Endothelial cell of umbilical vein (primary cell): Measurements from ENCODE around the gene ZBTB7A. TPM values are rescaled to one million over a fixed set of nuclear protein-coding genes. Genes with fewer than 3 reads are reported as not detected.

Source experiments
- BruUV-seq: library from RNA; stranded (reverse); fragments of 400-500 nt; replicated peaks from 2 replicates; lab custom pipeline; 2021; lab: Mats Ljungman, UMichigan
- CTCF ChIA-PET: fragments of 300-600, 350-600 bp; sonication (Branson Sonifier 250); formaldehyde crosslinking; loops from one replicate; lab custom pipeline; 2021; ENCODE audit warnings: antibody characterized with exemption, inconsistent platforms; lab: Charles Lee
- POLR2A ChIA-PET: fragments of 300-600, 350-600 bp; sonication (Branson Sonifier 250); formaldehyde crosslinking; loops from one replicate; lab custom pipeline; 2021; ENCODE audit warnings: antibody characterized with exemption, inconsistent platforms; lab: Charles Lee
- DNase-seq: peaks from one replicate; pipeline ENCODE4 v3.0.0-alpha.2; 2011; ENCODE audit warnings: low read depth, low spot score
- FAIRE-seq: peaks from 2 replicates; lab custom pipeline; 2011; peaks lifted over from hg19 to GRCh38; lab: Jason Lieb, UNC
- H2AFZ ChIP-seq: 2 replicates; pipeline ENCODE4 v1.6.0; 2012; ENCODE audit warnings: low read depth, low read length, control low read depth, inconsistent platforms
- H3K27ac ChIP-seq: 2 replicates; pipeline ENCODE4 v1.5.1; 2011; ENCODE audit warnings: low read depth, mild to moderate bottlenecking, control low read depth, low read length, moderate library complexity; ENCODE audit not compliant: insufficient read depth
- H3K27me3 ChIP-seq, 2 experiments: 2 replicates each; pipeline versions ENCODE4 v1.6.0 to v1.6.1; 2011; ENCODE audit warnings: low read length in 2 of 2, mixed read lengths in 1 of 2; ENCODE audit not compliant: control insufficient read depth in 2 of 2, insufficient read depth in 2 of 2
- H3K36me3 ChIP-seq, 2 experiments: 2 replicates in 1 of 2; 3 replicates in 1 of 2; pipeline ENCODE4 v1.5.1; 2011; ENCODE audit warnings: low read length in 2 of 2, mild to moderate bottlenecking in 1 of 2, moderate library complexity in 1 of 2; ENCODE audit not compliant: control insufficient read depth in 2 of 2, insufficient read depth in 2 of 2; ENCODE audit errors: extremely low read depth in 1 of 2
- H3K4me1 ChIP-seq: 3 replicates; pipeline ENCODE4 v1.5.1; 2011; ENCODE audit warnings: mild to moderate bottlenecking, low read length; ENCODE audit not compliant: control insufficient read depth, insufficient read depth; ENCODE audit errors: extremely low read depth
- H3K4me2 ChIP-seq: 2 replicates; pipeline ENCODE4 v1.6.1; 2011; ENCODE audit warnings: low read length, control low read depth, mixed read lengths; ENCODE audit not compliant: insufficient read depth
- H3K4me3 ChIP-seq, 3 experiments: fragments of 200-600 bp in 1 of 3; sonication (generic), shearing (Covaris generic) in 1 of 3; replicated peaks in 1 of 3; 2 replicates each; pipeline ENCODE4 v1.5.1; 2011 to 2016; ENCODE audit warnings: control low read depth in 3 of 3, low read length in 3 of 3, mild to moderate bottlenecking in 2 of 3, inconsistent platforms in 1 of 3, low read depth in 1 of 3, moderate library complexity in 1 of 3; ENCODE audit not compliant: insufficient read depth in 1 of 3
- H3K79me2 ChIP-seq: 2 replicates; pipeline ENCODE4 v1.6.0; 2012; ENCODE audit warnings: low read length, inconsistent platforms; ENCODE audit not compliant: control insufficient read depth, insufficient read depth
- H3K9ac ChIP-seq: replicated peaks from 2 replicates; pipeline ENCODE3; 2011; ENCODE audit warnings: low read length, control low read depth; ENCODE audit not compliant: insufficient read depth; ENCODE audit errors: extremely low read depth
- H3K9me1 ChIP-seq: replicated peaks from 3 replicates; pipeline ENCODE4 v1.6.0; 2011; ENCODE audit warnings: mild to moderate bottlenecking, low read length; ENCODE audit not compliant: control insufficient read depth, insufficient read depth; ENCODE audit errors: extremely low read depth
- H3K9me3 ChIP-seq: replicated peaks from 2 replicates; pipeline ENCODE4 v1.5.1; 2012; ENCODE audit warnings: low read length, inconsistent platforms; ENCODE audit not compliant: control insufficient read depth, insufficient read depth
- H4K20me1 ChIP-seq: replicated peaks from 2 replicates; pipeline ENCODE3; 2011; ENCODE audit warnings: mild to moderate bottlenecking, low read length; ENCODE audit not compliant: control insufficient read depth, insufficient read depth; ENCODE audit errors: extremely low read depth
- EZH2 ChIP-seq: IDR thresholded peaks from 2 replicates; pipeline ENCODE4 v1.6.1; 2012; ENCODE audit warnings: borderline replicate concordance, low read depth, mild to moderate bottlenecking, moderate library complexity, low read length, inconsistent platforms; ENCODE audit not compliant: severe bottlenecking
- FOS ChIP-seq: IDR thresholded peaks from 2 replicates; pipeline ENCODE4 v1.6.1; 2011; ENCODE audit warnings: mild to moderate bottlenecking, low read length, moderate library complexity, borderline replicate concordance; ENCODE audit not compliant: insufficient read depth
- GATA2 ChIP-seq: IDR thresholded peaks from 2 replicates; pipeline ENCODE4 v1.7.0; 2011; ENCODE audit warnings: low read depth, mild to moderate bottlenecking, moderate library complexity, mixed read lengths, low read length; ENCODE audit not compliant: insufficient read length, insufficient read depth
- JUN ChIP-seq: IDR thresholded peaks from 2 replicates; pipeline ENCODE4 v1.6.1; 2011; ENCODE audit warnings: borderline replicate concordance, low read depth; ENCODE audit not compliant: insufficient read length, insufficient read depth
- MAX ChIP-seq: IDR thresholded peaks from 2 replicates; pipeline ENCODE4 v1.6.1; 2011; ENCODE audit not compliant: insufficient read depth, insufficient read length
- MYC ChIP-seq: IDR thresholded peaks from one replicate; pipeline ENCODE4 v1.6.1; 2011; ENCODE audit warnings: mild to moderate bottlenecking, low read depth, low read length
- POLR2A ChIP-seq: IDR thresholded peaks from 2 replicates; pipeline ENCODE4 v1.6.1; 2012; ENCODE audit warnings: low read depth, mild to moderate bottlenecking, control low read depth, low read length
- POLR2AphosphoS5 ChIP-seq: IDR thresholded peaks from 2 replicates; pipeline ENCODE4 v1.6.1; 2012; ENCODE audit warnings: low read depth, mild to moderate bottlenecking, control low read depth, low read length, moderate library complexity; ENCODE audit not compliant: insufficient read depth
- dilution Hi-C: fragments of 300-500 bp; cut with MboI; formaldehyde crosslinking; loops from one replicate; pipeline ENCODE4 v1.15.0; 2019; ENCODE audit warnings: low sequenced_read_pairs; ENCODE audit not compliant: extremely low pct_ligation_motif_present
- intact Hi-C: fragments of 100-400 bp; cut with micrococcal nuclease; formaldehyde crosslinking; loops from one replicate; pipeline ENCODE4 v1.10.0; 2022
- polyA plus RNA-seq, 4 experiments: library from polyadenylated mRNA; depleted of rRNA in 3 of 4; stranded (reverse) in 3 of 4; unstranded in 1 of 4; fragments of >200 nt; gene quantifications; 2 replicates each; pipeline versions ENCODE4 v1.2.1 to v1.2.3, GENCODE V29; 2011 to 2012; ENCODE audit warnings: missing spikeins in 1 of 4
- total RNA-seq: library from RNA; stranded (reverse); gene quantifications from 2 replicates; pipeline ENCODE4 v1.2.3, GENCODE V29; 2021
- TF ChIP-seq, protein P1 (sequence below), 2 donors: IDR thresholded peaks; 1 replicate in 1 of 2; 2 replicates in 1 of 2; pipeline ENCODE4 v1.5.1; 2011; ENCODE audit warnings: low read length in 2 of 2, mild to moderate bottlenecking in 2 of 2, moderate library complexity in 2 of 2, control low read depth in 1 of 2, inconsistent platforms in 1 of 2, low read depth in 1 of 2; ENCODE audit not compliant: insufficient read depth in 1 of 2; ENCODE audit errors: extremely low read depth in 1 of 2

Gene ZBTB7A
- total and polyA plus RNA-seq, 2 donors (not counting 3 experiments of a cell fraction or from before 2014, with no cell fraction given): 8.2 to 29.0 TPM

DNA sequence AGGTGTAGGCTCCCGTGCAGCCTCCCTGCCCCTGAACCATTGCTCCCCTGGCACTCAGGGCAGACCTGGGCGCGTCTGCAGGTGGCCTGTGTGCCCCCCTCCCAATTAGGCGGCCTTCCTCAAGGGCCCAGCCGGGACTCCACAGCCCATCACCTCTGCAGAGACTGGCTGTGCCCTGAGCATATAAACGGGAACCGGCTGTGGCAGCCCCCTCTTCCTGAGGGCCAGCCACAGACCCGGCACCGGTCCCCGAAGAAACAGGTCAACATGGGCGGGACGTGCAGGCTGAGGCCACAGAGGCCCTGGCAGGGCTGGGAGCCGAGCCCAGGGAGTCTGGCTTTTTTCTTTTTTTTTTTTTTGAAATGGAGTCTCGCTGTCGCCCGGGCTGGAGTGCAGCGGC, 47.1 kb downstream of the ZBTB7A start:
- H3K4me1 ChIP-seq: peaks cover 2% of the 10 kb centered on the region
- no peak overlapping the region for H3K4me3 ChIP-seq
- H4K20me1 ChIP-seq: no peaks in the 10 kb centered on the region
- ChIA-PET CTCF (interaction anchor here (1.0 kb wide), 1 partner anchor 13 kb away, joined by 3 read pairs; no protein-coding TSS in a partner anchor), POLR2A (no interaction called here)
- FAIRE-seq (no peak), DNase-seq (no peak)
- no peak overlapping the region for H3K27ac ChIP-seq
- intact Hi-C loops (no loop called here), dilution Hi-C loops (no loop called here)
- H3K9ac ChIP-seq: no peak overlapping the region
- TF ChIP-seq FOS (no peak), EZH2 (no peak), JUN (no peak), MAX (no peak), MYC (no peak), POLR2A (no peak), POLR2AphosphoS5 (no peak), GATA2 (no peak)
- TF ChIP-seq, protein P1, sequence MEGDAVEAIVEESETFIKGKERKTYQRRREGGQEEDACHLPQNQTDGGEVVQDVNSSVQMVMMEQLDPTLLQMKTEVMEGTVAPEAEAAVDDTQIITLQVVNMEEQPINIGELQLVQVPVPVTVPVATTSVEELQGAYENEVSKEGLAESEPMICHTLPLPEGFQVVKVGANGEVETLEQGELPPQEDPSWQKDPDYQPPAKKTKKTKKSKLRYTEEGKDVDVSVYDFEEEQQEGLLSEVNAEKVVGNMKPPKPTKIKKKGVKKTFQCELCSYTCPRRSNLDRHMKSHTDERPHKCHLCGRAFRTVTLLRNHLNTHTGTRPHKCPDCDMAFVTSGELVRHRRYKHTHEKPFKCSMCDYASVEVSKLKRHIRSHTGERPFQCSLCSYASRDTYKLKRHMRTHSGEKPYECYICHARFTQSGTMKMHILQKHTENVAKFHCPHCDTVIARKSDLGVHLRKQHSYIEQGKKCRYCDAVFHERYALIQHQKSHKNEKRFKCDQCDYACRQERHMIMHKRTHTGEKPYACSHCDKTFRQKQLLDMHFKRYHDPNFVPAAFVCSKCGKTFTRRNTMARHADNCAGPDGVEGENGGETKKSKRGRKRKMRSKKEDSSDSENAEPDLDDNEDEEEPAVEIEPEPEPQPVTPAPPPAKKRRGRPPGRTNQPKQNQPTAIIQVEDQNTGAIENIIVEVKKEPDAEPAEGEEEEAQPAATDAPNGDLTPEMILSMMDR (IDR thresholded peaks at IDR 0.05; ENCODE audit: extremely low read depth in 1 of 2, insufficient read depth in 1 of 2, low read depth in 1 of 2, low read length in 2 of 2): no peak
- H3K27me3 ChIP-seq: no peaks in the 10 kb centered on the region
- H3K79me2 ChIP-seq: peaks cover 20% of the 10 kb centered on the region
- peaks cover 0 to 22% of the 10 kb centered on the region in 2 experiments for H3K36me3 ChIP-seq
- H3K4me2 ChIP-seq: no peak overlapping the region
- no TSS peak for BruUV-seq
- H3K9me1 ChIP-seq: no peaks in the 10 kb centered on the region
- H3K9me3 ChIP-seq: no peaks in the 10 kb centered on the region
- no peak overlapping the region for H2AFZ ChIP-seq
